Hepatocyte (in vitro differentiated cells): ENCODE data around the gene EEF2K. TPM values are rescaled to one million over a fixed set of nuclear protein-coding genes. Genes with fewer than 3 reads are reported as not detected.

Experiments used
- DNase-seq: peaks from one replicate; pipeline ENCODE4 v3.0.0-alpha.2; 2016; ENCODE audit warnings: low spot score
- H2AFZ ChIP-seq: fragments of 200-600 bp; sonication (generic); 2 replicates; pipeline ENCODE4 v1.6.0; 2016; ENCODE audit warnings: antibody characterized with exemption, mild to moderate bottlenecking
- H3K27ac ChIP-seq: fragments of 200-600 bp; sonication (generic); 2 replicates; pipeline ENCODE4 v1.5.1; 2016; ENCODE audit warnings: mild to moderate bottlenecking
- H3K27me3 ChIP-seq: fragments of 200-600 bp; sonication (generic); 2 replicates; pipeline ENCODE4 v1.6.1; 2016
- H3K36me3 ChIP-seq: fragments of 200-600 bp; sonication (generic); replicated peaks from 2 replicates; pipeline ENCODE4 v1.5.1; 2016; ENCODE audit warnings: low read depth; ENCODE audit not compliant: insufficient read depth
- H3K4me1 ChIP-seq: fragments of 200-600 bp; sonication (generic); 2 replicates; pipeline ENCODE4 v1.5.1; 2016; ENCODE audit warnings: mild to moderate bottlenecking, moderate library complexity; ENCODE audit not compliant: insufficient read depth
- H3K4me2 ChIP-seq: fragments of 200-600 bp; sonication (generic); 2 replicates; pipeline ENCODE4 v1.6.0; 2016
- H3K4me3 ChIP-seq: fragments of 200-600 bp; sonication (generic); 2 replicates; pipeline ENCODE4 v1.5.1; 2016; ENCODE audit warnings: mild to moderate bottlenecking
- H3K79me2 ChIP-seq: fragments of 200-600 bp; sonication (generic); 2 replicates; pipeline ENCODE4 v1.6.0; 2017; ENCODE audit warnings: mild to moderate bottlenecking
- H3K9me2 ChIP-seq: fragments of 200-600 bp; sonication (generic); replicated peaks from 2 replicates; pipeline ENCODE4 v1.6.0; 2017; ENCODE audit warnings: mild to moderate bottlenecking; ENCODE audit not compliant: insufficient read depth
- H3K9me3 ChIP-seq: fragments of 200-600 bp; sonication (generic); 2 replicates; pipeline ENCODE4 v1.5.1; 2016; ENCODE audit warnings: low read depth, mild to moderate bottlenecking
- H4K20me1 ChIP-seq: fragments of 200-600 bp; sonication (generic); 2 replicates; pipeline ENCODE4 v1.6.0; 2016; ENCODE audit warnings: mild to moderate bottlenecking; ENCODE audit not compliant: insufficient read depth, poor library complexity, severe bottlenecking
- EZH2 ChIP-seq: fragments of 200-600 bp; sonication (generic); IDR thresholded peaks from 2 replicates; pipeline ENCODE4 v1.6.1; 2016; ENCODE audit warnings: antibody characterized with exemption, mild to moderate bottlenecking, borderline replicate concordance
- EZH2phosphoT487 ChIP-seq: fragments of 200-600 bp; sonication (generic); IDR thresholded peaks from one replicate; pipeline ENCODE4 v1.6.1; 2018; ENCODE audit warnings: antibody characterized with exemption, mild to moderate bottlenecking, low read depth, moderate library complexity; ENCODE audit not compliant: unreplicated experiment, severe bottlenecking
- WGBS: methylation state at CpG from one replicate; pipeline ENCODE4 v1.1.6; 2016; ENCODE audit warnings: low lambda C conversion rate; ENCODE audit errors: missing lambda C conversion rate; 5-methylcytosine and 5-hydroxymethylcytosine counted together
- polyA plus RNA-seq: library from polyadenylated mRNA; unstranded; fragments of >200 nt; fragmentation: Nextera tagmentation; extraction: Ambion mirVana; gene quantifications from 2 replicates; pipeline ENCODE4 v1.2.1, GENCODE V29; 2016
- total RNA-seq: library from RNA; depleted of rRNA; stranded (reverse); fragments of >200 nt; gene quantifications from 2 replicates; pipeline ENCODE4 v1.2.3, GENCODE V29; 2014
- TF ChIP-seq, protein P1 (sequence below): fragments of 200-600 bp; sonication (generic); IDR thresholded peaks from 2 replicates; pipeline ENCODE4 v1.5.1; 2016; ENCODE audit warnings: antibody characterized with exemption, mild to moderate bottlenecking; ENCODE audit not compliant: poor library complexity

EEF2K gene
- total and polyA plus RNA-seq, 2 experiments from 2014 or later, result 7.9 to 15.1 TPM

DNA sequence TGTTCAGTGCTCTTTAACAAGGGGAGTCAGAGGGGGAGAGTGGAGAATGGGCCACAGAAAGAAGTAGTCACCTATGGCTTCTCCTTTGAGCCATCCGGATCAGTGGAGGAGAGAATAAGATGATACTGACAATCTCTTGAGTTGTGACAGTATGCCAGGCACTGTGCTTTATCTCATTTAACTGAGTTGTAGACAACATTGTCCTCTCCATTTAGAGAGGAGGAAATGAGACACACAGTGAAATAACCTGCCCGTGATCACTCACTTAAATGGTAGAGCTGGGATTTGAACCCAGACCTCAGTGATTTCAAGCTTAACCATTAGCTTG is 17.8 kb upstream of the EEF2K start:
- H4K20me1 ChIP-seq, result no peaks in the 10 kb centered on the region
- H3K27me3 ChIP-seq, result no peaks in the 10 kb centered on the region
- no peaks in the 10 kb centered on the region for H3K36me3 ChIP-seq
- no peak overlapping the region for H3K27ac ChIP-seq
- WGBS, result 86% methylated on average over 2 of the region's 2 CpGs
- TF ChIP-seq EZH2 (no peak), EZH2phosphoT487 (no peak)
- TF ChIP-seq, protein P1, sequence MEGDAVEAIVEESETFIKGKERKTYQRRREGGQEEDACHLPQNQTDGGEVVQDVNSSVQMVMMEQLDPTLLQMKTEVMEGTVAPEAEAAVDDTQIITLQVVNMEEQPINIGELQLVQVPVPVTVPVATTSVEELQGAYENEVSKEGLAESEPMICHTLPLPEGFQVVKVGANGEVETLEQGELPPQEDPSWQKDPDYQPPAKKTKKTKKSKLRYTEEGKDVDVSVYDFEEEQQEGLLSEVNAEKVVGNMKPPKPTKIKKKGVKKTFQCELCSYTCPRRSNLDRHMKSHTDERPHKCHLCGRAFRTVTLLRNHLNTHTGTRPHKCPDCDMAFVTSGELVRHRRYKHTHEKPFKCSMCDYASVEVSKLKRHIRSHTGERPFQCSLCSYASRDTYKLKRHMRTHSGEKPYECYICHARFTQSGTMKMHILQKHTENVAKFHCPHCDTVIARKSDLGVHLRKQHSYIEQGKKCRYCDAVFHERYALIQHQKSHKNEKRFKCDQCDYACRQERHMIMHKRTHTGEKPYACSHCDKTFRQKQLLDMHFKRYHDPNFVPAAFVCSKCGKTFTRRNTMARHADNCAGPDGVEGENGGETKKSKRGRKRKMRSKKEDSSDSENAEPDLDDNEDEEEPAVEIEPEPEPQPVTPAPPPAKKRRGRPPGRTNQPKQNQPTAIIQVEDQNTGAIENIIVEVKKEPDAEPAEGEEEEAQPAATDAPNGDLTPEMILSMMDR, result no peak
- H2AFZ ChIP-seq, result no peak overlapping the region
- no peaks in the 10 kb centered on the region for H3K9me2 ChIP-seq
- H3K79me2 ChIP-seq, result no peaks in the 10 kb centered on the region
- peaks cover 17% of the 10 kb centered on the region for H3K4me1 ChIP-seq
- no peak overlapping the region for H3K4me3 ChIP-seq
- DNase-seq, result no peak
- H3K4me2 ChIP-seq, result no peak overlapping the region
- H3K9me3 ChIP-seq, result no peaks in the 10 kb centered on the region

DNA sequence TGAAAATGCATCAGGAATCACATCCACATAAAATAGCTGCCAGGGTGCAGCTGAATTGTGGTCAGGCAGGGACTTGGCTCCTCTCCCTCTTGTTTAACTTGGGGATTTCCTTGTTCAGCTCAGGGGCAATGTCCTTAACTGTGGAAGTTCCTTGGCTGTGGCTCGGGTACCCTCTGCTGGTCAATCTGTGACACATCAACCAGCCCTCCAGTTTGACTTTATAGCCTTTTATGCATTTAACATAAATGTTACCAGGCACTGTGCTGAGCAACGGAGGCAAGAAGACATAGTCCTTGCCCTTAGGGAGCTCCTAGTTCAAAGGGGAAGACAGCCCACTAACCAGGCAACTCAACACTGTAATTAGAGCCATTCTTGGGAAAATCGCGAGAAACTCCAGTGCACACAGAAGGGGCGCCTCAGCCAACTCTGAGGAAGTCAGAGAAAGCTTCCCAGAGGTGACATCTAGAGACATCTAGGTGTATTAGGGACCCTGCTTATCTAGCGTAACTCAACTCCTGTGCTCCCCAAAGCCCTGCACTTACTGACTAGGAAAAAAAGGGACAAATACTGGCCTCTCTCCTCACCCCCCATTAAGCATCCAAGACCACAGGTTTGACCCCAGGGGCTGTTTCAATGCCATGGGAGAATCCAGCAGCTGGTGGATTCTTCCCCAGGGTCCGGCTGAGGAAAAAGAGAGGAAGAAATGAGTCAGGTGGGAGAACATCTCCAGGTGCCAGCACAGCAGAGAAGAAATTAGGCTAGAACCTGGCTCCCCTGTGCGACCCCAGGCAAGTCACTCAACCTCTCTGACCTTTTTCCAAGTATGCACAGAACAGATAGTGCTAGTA is 17.3 kb upstream of the EEF2K start:
- peak overlapping the region; percentile 77 for H3K27ac ChIP-seq
- H3K4me3 ChIP-seq, result no peak overlapping the region
- peaks cover 17% of the 10 kb centered on the region for H3K4me1 ChIP-seq
- no peaks in the 10 kb centered on the region for H3K9me2 ChIP-seq
- no peaks in the 10 kb centered on the region for H4K20me1 ChIP-seq
- no peaks in the 10 kb centered on the region for H3K27me3 ChIP-seq
- H3K4me2 ChIP-seq, result peak overlapping the region; percentile 82
- 50% methylated on average over 8 of the region's 8 CpGs for WGBS
- TF ChIP-seq, protein P1, result peak; percentile 87
- TF ChIP-seq EZH2phosphoT487, result no peak
- TF ChIP-seq EZH2, result no peak
- H3K79me2 ChIP-seq, result no peaks in the 10 kb centered on the region
- peak; percentile 90 for DNase-seq
- no peaks in the 10 kb centered on the region for H3K36me3 ChIP-seq
- no peak overlapping the region for H2AFZ ChIP-seq
- no peaks in the 10 kb centered on the region for H3K9me3 ChIP-seq

DNA sequence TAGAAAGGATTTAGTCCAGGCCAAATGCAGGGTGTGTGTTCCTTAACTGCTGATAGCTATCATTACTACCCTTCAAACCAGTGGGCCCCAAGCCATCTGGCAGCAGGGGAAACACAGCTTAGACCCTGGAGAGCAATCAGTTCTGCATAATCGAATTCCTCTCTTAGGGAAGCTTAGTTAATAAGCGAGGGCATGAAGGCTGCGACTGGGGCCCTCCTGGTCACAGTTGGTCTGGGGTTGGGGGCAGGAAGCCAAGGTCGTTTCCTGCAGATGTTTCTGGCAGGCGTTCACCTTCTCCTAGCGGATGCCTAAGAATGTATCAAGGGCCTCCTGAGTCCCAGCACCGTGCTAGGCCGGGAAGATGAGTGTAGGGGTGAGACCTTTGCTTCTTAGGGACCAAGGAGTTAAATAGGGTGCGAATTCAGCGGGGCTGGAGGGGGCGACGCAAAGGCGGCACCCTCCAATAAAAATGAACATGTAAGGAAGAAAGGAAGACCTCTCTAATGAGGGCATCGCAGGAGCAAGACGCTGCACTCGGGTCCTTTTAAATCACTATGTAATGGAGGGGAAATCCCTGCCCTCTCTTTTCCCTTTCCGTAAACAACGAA is 16.5 kb upstream of the EEF2K start:
- Histone ChIP-seq H3K4me2 (peak overlapping the region; percentile 82), H3K27ac (peak overlapping the region; percentile 77), H3K4me3 (peak overlapping the region; percentile 20), H4K20me1 (no peaks in the 10 kb centered on the region), H3K4me1 (peaks cover 17% of the 10 kb centered on the region), H3K36me3 (no peaks in the 10 kb centered on the region), H3K9me3 (no peaks in the 10 kb centered on the region), H2AFZ (peak overlapping the region; percentile 47), H3K9me2 (no peaks in the 10 kb centered on the region), H3K79me2 (no peaks in the 10 kb centered on the region), H3K27me3 (no peaks in the 10 kb centered on the region)
- TF ChIP-seq EZH2 (no peak), EZH2phosphoT487 (no peak)
- TF ChIP-seq, protein P1, result no peak
- WGBS, result 20% methylated on average over 18 of the region's 18 CpGs
- DNase-seq, result peak; percentile 30
